Measurements from ENCODE around the gene JOSD2. TPM values are rescaled to one million over a fixed set of nuclear protein-coding genes. Genes with fewer than 3 reads are reported as not detected.
A peak's percentile ranks its signal among the peaks of the same experiment; 100 is the strongest.

The JOSD2 gene
- total RNA-seq, 1 experiment from 2014 or later, result 5.4 TPM

DNA sequence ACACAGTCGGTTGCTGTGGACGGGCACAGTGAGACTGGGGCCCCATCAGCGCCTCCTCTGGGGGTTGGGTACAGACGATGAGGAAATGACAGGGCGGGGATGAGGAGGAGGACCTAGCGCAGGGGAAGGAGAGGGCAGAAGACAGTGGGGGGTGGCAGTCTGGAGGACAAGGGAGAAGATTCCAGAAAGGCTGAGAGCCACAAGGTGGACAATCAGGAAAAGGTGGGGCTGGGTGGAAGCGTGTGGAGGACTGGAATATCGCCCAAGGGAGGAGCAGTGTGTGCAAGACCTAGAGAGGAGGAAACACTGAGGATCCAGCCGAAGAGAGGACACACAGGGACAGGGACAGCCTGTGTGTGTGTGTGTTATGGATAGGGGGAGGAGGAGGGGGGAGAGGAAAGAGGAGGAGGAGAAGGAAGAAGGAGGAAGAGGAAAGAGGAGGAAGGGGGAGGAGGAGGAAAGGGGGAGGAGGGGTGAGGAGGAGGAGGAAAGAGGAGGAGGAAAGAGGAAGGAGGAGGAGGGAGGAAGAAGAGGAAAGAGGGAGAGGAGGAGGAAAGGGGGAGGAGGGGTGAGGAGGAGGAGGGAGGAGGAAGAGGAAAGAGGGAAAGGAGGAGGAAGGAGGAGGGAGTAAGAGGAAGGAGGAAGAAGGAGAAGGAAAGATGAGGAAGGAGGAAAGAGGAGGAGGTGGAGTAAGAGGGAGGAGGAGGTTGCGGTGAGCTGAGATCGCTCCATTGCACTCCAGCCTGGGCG lies 18.5 kb downstream of the JOSD2 start:
- H3K36me3 Mint-ChIP-seq (ENCODE audit: insufficient read depth in 1 of 3, low read depth in 3 of 3), result peaks cover 0 to 6% (median 3%) of the 10 kb centered on the region in 3 experiments; a peak in 5 of 7 replicates

More for the DNA sequence above, 18.5 kb downstream of the JOSD2 start:
- H3K79me1 ChIP-seq (ENCODE audit: insufficient read depth, low read depth, low read length, poor library complexity, severe bottlenecking), result no peaks in the 10 kb centered on the region
- no peak overlapping the region for H3K23ac ChIP-seq (ENCODE audit: insufficient read length, low read depth, low read length)
- no peaks in the 10 kb centered on the region for H3K79me2 ChIP-seq (ENCODE audit: insufficient read depth, low read length)
- H3K9ac ChIP-seq (ENCODE audit: extremely low read depth, insufficient read length, low read length), result no peak overlapping the region
- H2BK20ac ChIP-seq (ENCODE audit: low read depth, low read length, poor library complexity, severe bottlenecking), result no peak overlapping the region
- H4K5ac ChIP-seq (ENCODE audit: insufficient read length, low read depth, low read length), result no peak overlapping the region
- no peak overlapping the region for H2AK5ac ChIP-seq (ENCODE audit: insufficient read length, low read length)
- no peak overlapping the region for H4K91ac ChIP-seq (ENCODE audit: insufficient read length, low read depth, low read length)
- Mint-ChIP-seq H3K9me3 (peaks cover 6 to 17% of the 10 kb centered on the region in 2 experiments; a peak in 4 of 5 replicates), H3K27me3 (ENCODE audit: low read depth) (peaks cover 88% of the 10 kb centered on the region), H3K27ac (no peak overlapping the region), H3K4me3 (peak overlapping the region in 1 of 2 experiments; percentile 22; a peak in 1 of 5 replicates), H3K4me1 (peaks cover 29 to 45% of the 10 kb centered on the region in 2 experiments)
- DNase-seq, result peak; percentile 39
- no peak overlapping the region for H3K4ac ChIP-seq (ENCODE audit: low read depth, low read length)
- H4K20me1 ChIP-seq (ENCODE audit: control insufficient read depth, insufficient read depth, insufficient read length), result no peaks in the 10 kb centered on the region
- H3T11ph ChIP-seq (ENCODE audit: low read length), result no peak overlapping the region
- peak overlapping the region; percentile 11 for H3K4me2 ChIP-seq (ENCODE audit: insufficient read depth, insufficient read length, low read length)
- no CpG with 5 or more reads among the region's 12 CpGs for WGBS (ENCODE audit: extremely low coverage, insufficient read length, low lambda C conversion rate)
- H3K27ac ChIP-seq (ENCODE audit: insufficient read length, low read depth, low read length), result no peak overlapping the region
- no peak overlapping the region; the same call in 1 of the 2 replicates for H3K14ac ChIP-seq (ENCODE audit: insufficient read depth, low read length)
- H2BK5ac ChIP-seq (ENCODE audit: insufficient read length, low read length), result no peak overlapping the region
- peaks cover 14% of the 10 kb centered on the region; the same call in 1 of the 2 replicates for H3K27me3 ChIP-seq (ENCODE audit: insufficient read depth, low read length)
- no peak overlapping the region for H4K8ac ChIP-seq (replicated peaks; ENCODE audit: insufficient read length, low read depth, low read length)
- no peak overlapping the region for H2AFZ ChIP-seq (ENCODE audit: low read length)
- no peak overlapping the region for H2BK12ac ChIP-seq (ENCODE audit: insufficient read length, low read depth, low read length)
- no peak overlapping the region for H2BK15ac ChIP-seq (ENCODE audit: low read depth, low read length)
- H3K18ac ChIP-seq (ENCODE audit: insufficient read length, low read depth, low read length), result no peak overlapping the region
- TF ChIP-seq, protein P1, sequence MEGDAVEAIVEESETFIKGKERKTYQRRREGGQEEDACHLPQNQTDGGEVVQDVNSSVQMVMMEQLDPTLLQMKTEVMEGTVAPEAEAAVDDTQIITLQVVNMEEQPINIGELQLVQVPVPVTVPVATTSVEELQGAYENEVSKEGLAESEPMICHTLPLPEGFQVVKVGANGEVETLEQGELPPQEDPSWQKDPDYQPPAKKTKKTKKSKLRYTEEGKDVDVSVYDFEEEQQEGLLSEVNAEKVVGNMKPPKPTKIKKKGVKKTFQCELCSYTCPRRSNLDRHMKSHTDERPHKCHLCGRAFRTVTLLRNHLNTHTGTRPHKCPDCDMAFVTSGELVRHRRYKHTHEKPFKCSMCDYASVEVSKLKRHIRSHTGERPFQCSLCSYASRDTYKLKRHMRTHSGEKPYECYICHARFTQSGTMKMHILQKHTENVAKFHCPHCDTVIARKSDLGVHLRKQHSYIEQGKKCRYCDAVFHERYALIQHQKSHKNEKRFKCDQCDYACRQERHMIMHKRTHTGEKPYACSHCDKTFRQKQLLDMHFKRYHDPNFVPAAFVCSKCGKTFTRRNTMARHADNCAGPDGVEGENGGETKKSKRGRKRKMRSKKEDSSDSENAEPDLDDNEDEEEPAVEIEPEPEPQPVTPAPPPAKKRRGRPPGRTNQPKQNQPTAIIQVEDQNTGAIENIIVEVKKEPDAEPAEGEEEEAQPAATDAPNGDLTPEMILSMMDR (conservative IDR thresholded peaks at IDR 0.05), result no peak; the same call in 2 of the 3 replicates
- H3K9me3 ChIP-seq (ENCODE audit: control insufficient read depth, low read depth, low read length), result no peaks in the 10 kb centered on the region
- no peak overlapping the region for H3K56ac ChIP-seq (ENCODE audit: insufficient read length, low read depth, low read length)
- peaks cover 4% of the 10 kb centered on the region; the same call in 1 of the 2 replicates for H3K4me1 ChIP-seq (ENCODE audit: insufficient read depth, low read length)
- H2BK120ac ChIP-seq (ENCODE audit: low read depth, low read length, poor library complexity, severe bottlenecking), result no peak overlapping the region
- H3K23me2 ChIP-seq (ENCODE audit: insufficient read length, low read depth, low read length, poor library complexity, severe bottlenecking), result peaks cover 5% of the 10 kb centered on the region

Data from H9 (cell line).